HG02642 (cell line): ENCODE measurements around the gene CLASRP.
"Not testable (repeated sequence)": the region's sequence is repeated elsewhere in the genome, so short reads cannot be mapped to it uniquely, and the experiment has no call there.

ENCODE experiments used
- ATAC-seq: cut with Tn5 transposase; IDR thresholded peaks from one replicate; pipeline ENCODE4 v1.9.1; 2021; ENCODE audit warnings: mild to moderate bottlenecking; ENCODE audit not compliant: unreplicated experiment, poor library complexity

CLASRP gene

DNA sequence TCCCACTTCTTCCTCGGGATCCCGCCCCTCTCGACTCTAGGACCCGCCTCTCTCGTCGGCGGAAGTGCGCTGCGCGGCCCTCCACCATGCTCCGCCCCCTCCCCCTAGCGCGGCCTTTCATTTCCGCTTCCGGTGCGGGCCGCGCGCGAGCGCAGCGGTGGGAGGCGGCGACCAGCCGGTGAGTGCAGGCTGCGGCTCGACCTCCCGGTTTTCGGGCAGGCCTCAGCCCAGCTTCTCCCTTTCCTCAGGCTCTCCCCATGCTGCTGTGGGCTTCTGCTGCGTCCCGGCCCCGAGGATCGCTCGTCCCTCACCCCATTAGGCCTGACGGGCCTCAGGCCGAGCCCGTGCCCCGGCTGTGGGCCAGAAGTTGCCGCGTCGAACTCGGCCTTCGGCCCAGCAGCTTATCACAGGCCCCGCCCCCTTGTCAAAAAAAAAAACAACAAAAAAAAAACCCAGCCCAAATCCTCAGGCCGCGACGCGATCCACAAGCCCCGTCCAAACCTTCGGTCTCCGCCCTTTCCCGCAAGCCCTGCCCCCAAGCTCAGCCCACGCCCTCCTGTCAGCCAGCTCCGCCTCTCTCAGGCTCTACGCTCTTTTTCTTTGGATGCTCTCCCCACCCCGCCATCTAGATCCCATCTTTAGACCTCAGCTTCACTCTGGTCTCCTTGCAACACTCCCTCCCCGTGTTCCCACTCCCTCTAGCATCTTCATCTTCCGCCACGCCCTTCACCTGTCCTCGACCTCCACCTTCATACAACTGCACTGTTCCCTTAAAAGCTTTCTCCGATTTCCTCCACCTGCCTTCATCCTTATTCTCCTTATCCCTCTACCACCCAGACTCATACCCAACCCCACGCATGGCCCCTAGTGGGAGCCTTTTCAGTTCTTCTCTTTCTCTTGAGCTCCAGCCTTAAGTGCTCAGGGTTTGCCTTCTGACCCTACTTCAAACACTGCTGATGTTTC is at the start of gene CLASRP:
Gene CLASRP, plus strand, starts transcription at position 115 of the 963 bp plus-strand sequence. CDS start 1,168 bp downstream, outside the sequence.
- peak; percentile 87 for ATAC-seq

DNA sequence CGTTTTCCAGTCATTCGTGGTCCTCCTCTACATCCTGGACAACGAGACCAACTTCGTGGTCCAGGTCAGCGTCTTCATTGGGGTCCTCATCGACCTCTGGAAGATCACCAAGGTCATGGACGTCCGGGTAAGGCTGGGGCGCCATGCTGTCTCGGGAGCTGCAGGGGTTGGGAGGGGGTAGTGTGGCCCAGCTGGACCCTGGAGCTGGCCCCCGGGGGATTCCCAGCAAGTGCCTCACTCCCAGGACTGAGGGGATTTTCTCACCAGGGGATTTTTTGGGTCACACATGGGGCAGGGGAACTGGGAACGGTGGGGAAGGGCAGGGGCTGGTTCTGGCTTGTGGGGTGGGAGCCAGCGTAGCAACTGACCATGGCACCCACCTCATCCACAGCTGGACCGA is 48.4 kb upstream of the CLASRP start:
- ATAC-seq = no peak

GRCh38 chr19:44990966-44991365 is 47.9 kb upstream of the CLASRP start:
- no peak for ATAC-seq

DNA sequence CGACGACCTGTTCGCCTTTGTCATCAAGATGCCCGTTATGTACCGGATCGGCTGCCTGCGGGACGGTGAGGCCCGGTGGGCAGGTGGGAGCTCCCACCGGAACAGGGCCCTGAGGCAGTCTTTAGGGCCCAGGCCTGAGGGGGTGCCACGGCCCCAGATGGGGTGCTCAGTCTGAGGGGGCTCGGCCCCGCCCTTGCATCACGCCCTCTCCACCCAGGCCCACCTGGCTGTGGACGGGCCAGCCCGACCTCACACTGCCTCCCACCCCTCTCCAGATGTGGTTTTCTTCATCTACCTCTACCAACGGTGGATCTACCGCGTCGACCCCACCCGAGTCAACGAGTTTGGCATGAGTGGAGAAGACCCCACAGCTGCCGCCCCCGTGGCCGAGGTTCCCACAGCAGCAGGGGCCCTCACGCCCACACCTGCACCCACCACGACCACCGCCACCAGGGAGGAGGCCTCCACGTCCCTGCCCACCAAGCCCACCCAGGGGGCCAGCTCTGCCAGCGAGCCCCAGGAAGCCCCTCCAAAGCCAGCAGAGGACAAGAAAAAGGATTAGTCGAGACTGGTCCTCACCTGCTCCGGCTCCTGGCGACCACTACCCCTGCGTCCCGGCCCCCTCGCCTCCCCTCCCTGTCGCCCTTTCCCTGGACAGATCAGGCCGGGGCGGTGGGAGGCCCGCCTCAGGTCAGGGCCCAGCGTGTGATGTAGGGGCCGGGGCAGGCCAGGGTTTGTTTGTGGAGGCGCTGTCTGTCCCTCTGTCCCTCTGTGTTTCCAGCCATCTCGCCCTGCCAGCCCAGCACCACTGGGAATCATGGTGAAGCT is 46.3 kb upstream of the CLASRP start:
- ATAC-seq = no peak

GRCh38 chr19:44993526-44993925 is 45.3 kb upstream of the CLASRP start:
- ATAC-seq = no peak

DNA sequence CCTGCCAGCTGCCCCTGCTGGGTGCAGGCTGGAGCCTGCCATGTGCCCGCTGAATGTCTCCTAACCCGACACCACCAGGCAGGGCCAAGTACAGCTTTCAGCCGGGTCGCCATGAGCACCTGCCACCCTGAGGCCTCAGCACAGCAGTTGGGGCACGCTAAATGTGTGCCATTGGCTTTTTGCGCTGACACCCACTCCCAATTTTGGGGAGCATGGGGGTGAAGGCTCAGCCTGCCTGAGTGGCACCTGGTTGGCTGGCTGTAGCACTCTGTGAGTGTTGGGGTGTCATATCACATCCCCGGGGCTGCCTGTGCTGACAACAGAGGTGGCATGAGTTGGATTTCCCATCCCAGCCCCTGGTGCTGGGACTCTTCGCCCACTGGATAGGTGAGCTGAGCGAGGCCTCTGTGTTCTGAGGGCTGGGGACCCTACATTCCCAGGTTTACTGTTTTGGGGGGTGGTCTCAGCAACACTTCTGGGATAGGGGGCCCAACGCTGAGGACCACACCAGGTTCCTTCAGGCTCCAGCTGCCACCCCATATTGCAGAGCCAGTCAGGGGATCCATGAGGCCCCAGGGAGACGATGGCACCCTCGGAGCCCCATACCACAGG is 44.8 kb upstream of the CLASRP start:
- no peak for ATAC-seq

DNA sequence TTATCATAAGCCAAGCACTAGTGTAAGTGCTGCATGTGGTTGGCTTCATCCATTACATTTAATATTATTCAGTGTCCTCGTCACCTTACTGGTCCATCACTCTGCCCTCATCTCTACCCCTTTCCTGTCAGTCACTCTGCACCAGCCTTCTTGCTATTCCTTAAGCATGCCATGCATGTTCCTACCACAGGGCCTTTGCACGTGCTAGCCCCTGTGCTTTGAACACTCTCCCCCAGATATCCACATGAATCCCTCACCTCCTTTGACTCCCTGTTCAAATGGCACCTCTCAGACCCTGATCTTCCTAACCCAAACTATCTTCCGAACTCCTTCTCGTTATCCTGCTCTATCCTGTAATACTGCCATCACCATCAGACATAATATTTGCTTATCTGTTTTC is 40.8 kb upstream of the CLASRP start:
- ATAC-seq = no peak

DNA sequence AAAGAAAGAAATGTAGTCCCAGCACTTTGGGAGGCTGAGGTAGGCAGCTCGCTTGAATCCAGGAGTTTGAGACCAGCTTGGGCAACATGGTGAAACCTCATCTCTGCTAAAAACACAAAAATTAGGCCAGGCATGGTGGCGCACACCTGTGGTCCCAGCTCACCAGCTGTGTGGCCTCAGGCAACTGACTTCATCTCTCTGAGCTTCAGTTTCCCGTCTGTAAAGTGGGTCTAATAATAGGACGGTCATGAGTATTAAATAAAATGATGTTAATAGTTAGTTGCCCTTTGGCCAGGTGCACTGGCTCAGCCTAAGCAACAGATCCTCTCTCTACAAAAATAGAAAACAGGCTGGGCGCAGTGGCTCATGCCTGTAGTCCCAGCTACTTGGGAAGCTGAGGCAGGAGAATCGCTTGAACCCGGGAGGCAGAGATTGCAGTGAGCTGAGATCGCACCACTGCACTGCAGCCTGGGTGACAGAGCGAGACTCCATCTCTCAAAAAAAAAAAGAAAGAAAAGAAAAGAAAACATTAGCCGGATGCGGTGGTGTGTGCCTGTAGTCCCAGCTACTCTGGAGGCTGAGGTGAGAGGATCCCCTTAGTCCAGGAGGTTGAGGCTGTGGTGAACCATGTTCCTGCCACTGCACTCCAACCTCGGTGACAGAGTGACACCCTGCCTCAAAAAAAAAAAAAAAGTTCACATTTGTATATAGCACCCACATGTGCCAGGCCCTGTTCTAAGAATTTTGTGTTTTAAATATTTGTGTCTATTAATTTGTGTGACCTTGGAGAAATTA is 39.5 kb upstream of the CLASRP start:
- ATAC-seq = not testable (repeated sequence)

GRCh38 chr19:45000665-45001064 is 38.2 kb upstream of the CLASRP start:
- not testable (repeated sequence) for ATAC-seq

GRCh38 chr19:45001087-45001739 is 37.6 kb upstream of the CLASRP start, which contains the start of gene RELB:
TSS of gene RELB (plus strand) at chr19:45001464. CDS start at chr19:45001580, 116 bp downstream.
- peak; percentile 60 for ATAC-seq

DNA sequence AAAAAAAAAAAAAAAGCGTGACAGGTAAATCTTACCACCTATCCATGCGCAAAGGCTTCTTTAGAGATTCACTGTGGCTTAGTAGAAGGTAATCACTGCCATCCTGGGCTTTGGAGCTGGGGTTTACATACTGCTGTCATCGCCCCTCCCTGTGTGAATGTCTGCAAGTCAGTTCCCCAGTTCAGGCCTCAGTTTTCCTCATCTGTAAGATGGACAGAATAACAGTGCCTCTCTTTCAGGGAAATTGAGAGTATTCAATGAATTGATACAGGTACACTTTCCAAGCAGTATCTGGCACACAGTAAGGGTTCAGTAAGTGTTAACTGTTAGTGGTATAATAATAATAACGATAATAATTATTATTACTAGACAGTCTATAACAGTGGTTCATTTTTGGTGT is 35.4 kb upstream of the CLASRP start:
- no peak for ATAC-seq

DNA sequence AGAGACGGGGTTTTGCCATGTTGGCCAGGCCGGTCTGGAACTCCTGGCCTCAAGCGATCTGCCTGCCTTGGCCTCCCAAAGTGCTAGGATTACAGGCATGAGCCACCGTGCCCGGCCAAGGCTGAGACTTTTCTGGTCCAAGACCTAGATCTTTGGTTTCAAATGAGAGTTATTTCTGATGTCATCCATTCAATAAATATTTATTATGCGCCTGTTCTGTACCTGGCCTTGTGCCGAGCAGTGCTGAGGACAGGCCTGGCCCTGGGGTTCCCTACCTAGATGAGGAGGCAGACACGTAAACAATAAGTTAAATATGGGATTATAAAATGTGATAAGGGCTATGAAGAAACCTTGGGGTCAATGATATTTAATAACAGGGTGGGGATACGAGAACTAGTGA is 33.1 kb upstream of the CLASRP start:
- ATAC-seq = no peak

DNA sequence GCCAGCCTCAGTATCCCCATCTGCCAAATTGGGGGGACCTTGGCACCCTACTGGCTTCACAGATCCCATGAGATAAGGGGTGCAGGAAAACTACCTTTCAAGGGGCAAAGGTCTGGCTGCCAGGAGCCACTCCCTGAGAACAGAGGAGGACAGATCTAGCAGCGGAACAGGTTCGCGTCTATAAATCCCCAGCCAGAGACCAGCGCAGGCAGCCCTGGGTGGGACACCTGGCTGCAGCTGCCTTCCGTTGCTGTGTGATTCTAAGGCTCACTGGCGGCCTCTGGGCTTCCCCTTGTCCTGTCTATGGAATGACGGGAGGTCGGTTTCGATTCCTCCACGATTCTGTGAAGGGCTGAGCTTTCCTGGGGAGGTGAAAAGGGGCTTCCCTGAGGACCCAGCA is 30.3 kb upstream of the CLASRP start:
- no peak for ATAC-seq

DNA sequence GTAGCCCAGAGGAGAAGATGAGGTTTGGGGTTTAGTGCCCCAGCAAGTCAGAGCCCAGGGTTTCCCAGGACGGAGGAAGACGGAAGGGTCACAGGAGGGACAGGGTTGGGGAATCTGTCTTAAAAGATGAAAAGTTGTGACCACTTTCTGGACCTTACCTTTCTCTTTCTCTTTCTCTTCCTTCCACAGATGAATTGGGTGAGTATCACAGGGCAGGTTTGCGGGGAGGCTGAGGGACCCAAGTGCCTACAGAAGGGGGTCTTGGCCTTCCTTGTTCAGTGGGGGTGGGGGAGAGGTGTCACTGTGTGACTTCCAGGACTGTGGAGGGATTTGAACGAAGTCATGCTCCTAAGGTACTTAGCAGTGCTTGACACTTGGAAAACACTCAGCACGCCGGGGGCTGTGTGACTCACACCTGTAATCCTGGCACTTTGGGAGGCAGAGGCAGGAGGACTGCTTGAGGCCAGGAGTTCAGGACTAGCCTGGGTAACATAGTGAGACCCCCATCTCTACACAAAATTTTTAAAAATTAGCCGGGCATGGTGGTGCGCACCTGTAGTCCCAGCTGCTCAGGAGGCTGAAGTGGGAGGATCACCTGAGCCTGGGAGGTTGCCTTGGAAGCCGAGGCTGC is 29.1 kb upstream of the CLASRP start:
- no peak for ATAC-seq

DNA sequence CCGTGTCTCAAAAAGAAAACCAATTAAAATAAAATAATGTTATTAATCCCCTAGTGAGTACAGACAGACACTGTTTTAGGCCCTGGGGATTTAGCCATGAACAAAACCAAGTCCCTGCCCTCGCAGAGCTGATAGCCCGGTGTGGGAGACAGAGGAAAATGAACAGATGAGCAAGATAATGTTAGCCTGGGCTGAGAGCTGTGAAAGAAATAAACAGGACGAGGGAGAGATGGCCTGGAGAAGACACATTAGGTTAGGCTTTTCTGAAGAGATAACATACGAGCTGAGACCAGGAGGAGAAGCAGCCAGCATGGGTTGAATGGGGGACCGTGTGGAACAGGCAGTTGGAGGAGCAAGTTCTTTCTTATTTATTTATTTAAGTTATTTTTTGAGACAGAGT is 28.5 kb upstream of the CLASRP start:
- ATAC-seq = no peak

GRCh38 chr19:45011959-45012358 is 26.9 kb upstream of the CLASRP start:
- no peak for ATAC-seq

- ATAC-seq = peak; percentile 84
Measured at GRCh38 chr19:45016388-45017314, 22.2 kb upstream of the CLASRP start.

- no peak for ATAC-seq
Measured at GRCh38 chr19:45019187-45019586, 19.7 kb upstream of the CLASRP start.
